ENCODE data around the gene TMC4.

TMC4 gene

GRCh38 chr19:54133312-54133956 is 39.5 kb downstream of the TMC4 start:
- DNase-seq (ENCODE audit: low read depth in 2 of 2) = peak in 1 of 2 experiments; percentile 23

- no peak for DNase-seq (ENCODE audit: low read depth in 2 of 2)
Observed at GRCh38 chr19:54129617-54129996, 43.4 kb downstream of the TMC4 start.

- DNase-seq (ENCODE audit: low read depth in 2 of 2) = no peak
Observed at GRCh38 chr19:54128796-54129616, 44.0 kb downstream of the TMC4 start.

- DNase-seq (ENCODE audit: low read depth in 2 of 2) = no peak
Observed at GRCh38 chr19:54128441-54128725, 44.6 kb downstream of the TMC4 start.

DNA sequence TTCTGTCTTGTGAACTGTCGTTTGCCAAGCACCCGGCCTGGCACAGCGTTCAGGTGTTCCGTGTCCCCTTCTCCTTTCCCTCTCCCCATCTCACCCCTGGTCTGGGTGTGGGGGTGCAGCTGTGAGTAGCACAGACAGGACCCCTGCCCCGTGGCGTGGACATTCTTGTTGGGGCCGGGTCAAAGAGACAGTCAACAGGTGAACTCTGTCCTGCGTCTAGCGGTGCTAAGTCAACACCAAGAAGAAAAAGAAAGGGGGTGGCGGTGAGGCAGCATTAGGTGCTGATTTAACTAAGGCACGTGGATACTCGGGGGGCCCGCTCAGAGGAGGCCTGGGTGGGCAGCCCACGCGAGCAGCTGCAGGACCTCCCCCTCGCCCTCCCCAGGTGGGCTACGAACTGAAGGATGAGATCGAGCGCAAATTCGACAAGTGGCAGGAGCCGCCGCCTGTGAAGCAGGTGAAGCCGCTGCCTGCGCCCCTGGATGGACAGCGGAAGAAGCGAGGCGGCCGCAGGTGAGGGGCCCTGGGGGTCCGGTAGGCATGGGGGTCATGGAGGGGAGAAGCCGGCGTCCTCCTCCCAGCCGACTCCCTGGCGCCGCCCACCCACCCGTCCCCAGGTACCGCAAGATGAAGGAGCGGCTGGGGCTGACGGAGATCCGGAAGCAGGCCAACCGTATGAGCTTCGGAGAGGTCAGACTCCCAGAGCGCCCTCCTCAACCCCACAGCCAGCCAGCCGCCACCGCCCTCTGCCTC is 45.1 kb downstream of the TMC4 start:
- no peak for DNase-seq (ENCODE audit: low read depth in 2 of 2)

DNA sequence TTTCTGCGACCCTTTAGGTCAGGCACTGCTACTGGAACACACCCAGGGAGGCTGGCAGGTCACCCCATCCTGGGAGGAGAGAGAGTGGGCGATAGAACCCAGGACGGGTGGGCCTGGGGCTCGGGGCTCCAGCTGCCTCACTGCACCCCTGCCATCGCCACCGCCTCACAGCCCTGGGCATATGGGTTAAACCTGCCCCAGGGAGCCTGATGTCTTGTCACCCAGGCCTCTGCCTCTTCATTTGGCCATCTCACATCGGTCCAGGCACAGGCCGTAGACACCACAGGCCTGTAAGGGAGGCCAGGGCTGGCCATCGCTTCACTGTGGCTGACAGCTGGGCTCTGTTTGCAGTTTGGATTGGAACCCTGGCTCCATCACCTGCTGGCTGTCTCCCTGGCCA is 47.2 kb downstream of the TMC4 start:
- no peak for DNase-seq (ENCODE audit: low read depth in 2 of 2)

DNA sequence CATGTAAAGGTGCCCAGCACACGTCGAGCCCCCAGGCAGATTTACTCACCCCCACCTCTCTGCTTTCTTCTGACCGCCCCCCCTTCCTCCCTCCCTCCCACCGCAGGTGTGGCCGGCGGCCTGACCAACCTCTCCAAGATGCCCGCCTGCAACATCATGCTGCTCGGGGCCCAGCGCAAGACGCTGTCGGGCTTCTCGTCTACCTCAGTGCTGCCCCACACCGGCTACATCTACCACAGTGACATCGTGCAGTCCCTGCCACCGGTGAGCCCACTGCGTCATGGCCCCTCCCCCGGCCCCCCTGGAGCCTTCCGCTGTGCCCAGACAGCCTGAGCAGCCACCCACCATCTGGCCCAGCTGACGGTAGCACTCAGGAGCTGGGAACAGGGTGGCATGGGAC is 48.6 kb downstream of the TMC4 start:
- no peak for DNase-seq (ENCODE audit: low read depth in 2 of 2)

DNA sequence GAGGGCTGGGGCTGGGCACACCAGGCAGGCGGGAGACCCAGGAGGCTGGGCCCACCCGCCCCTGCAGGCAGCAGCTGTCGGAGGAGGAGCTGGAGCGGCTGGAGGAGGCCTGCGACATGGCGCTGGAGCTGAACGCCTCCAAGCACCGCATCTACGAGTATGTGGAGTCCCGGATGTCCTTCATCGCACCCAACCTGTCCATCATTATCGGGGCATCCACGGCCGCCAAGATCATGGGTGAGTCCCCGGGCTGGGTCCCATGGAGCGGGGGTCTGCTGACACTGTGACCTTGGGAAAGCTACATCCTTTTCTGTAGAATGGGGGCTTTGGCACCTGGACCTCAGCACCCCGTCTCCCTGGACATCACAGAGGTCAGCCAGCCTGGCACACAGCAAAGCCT is 49.3 kb downstream of the TMC4 start:
- no peak for DNase-seq (ENCODE audit: low read depth in 2 of 2)

- DNase-seq (ENCODE audit: low read depth in 2 of 2) = no peak
Observed at GRCh38 chr19:54121259-54121658, 51.7 kb downstream of the TMC4 start.

DNA sequence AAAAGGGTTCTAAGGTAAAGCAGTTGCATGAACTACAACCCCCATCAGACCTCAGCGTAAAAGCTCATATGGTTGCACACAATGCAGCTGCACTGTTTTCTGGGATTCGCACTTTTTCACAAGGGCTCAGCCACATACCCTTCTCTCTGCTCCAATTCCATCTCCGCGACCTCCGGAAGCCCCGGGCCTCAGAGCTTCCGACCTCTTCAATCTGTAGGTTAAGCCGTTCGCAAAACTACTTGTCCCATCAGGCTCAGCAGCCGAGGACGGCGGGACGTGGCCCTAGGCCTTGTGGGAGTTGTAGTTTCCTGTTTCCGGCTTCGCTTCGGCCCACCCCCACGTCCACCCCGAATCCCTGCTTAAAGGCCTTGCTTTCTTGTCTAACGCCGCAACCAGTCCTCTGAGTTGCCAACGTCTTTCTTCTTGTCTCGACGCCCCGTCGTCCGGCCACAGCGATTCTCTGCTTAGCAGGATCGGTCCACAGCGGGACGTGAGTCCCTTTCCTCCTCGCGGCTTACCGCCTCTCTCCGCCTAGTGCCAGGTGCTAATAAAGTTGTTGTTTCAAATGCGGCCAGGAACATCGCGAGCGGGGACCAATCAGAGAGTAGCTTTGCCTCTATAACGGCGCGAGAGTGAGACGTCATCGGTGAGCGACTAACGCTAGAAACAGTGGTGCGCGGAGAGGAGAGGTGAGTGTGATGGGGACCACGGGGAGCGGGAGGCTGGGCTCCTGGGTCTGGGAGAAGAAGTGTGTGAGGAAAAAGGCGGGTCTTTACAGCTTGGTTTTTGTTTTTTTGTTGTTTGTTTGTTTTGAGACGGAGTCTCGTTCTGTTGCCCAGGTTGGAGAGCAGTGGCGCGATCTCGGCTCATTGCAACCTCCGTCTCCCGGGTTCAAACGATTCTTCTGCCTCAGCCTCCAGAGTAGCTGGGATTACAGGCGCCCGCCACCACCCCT is 57.6 kb downstream of the TMC4 start, which contains the start of the genes PRPF31 and TFPT:
TSS of gene PRPF31 (plus strand) at position 646 of the 955 bp plus-strand sequence. CDS start 2,525 bp downstream, outside the sequence.
TSS of gene TFPT (minus strand) at position 549 of the 955 bp plus-strand sequence. CDS start at position 161, 388 bp downstream.
- peak; percentile 97 for DNase-seq (ENCODE audit: low read depth in 2 of 2)

DNA sequence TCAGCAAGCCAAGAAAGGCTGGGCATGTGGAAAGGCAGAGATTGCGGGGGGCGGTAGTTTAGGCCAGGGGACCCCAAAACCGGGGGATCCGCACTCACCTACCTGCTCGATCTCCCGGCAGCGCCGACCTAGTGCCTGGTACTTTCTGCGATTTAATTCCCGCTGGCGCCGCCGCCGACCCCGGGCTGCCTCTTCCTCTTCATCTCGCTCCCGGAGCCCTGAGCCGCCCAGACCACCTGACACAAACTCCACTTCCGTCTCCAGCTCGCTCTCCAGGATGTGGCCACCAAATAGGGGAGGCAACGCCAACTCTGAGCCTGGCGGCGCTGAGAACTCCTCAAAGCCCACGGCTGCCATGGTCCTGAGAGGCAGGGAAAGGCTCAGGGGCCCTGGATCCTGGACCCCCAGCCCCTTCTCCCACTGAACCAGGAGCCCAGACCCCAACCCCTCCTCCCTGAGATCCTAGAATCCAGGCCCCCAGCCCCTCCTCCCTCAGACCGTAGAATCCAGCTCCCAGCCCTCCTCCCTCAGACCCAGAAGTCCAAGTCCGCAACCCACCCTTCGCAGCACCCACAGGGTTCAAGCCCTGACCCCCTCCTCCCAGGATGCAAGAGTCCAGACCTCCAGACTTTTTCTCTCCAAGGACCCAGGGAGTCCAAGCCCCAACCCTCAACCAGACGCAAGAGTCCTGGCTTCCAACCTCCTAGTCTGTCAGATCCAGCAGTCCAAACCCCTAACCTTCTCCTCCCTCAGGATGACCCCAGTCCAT is 58.4 kb downstream of the TMC4 start:
- DNase-seq (ENCODE audit: low read depth in 2 of 2) = no peak
